Karpas-422 (cell line): ENCODE data around the gene UBXN10. TPM values are rescaled to one million over a fixed set of nuclear protein-coding genes. Genes with fewer than 3 reads are reported as not detected.

Source experiments
- DNase-seq: peaks from one replicate; pipeline ENCODE4 v3.0.0-alpha.2; 2015
- H2AFZ ChIP-seq: fragments of 200-600 bp; sonication (generic); 2 replicates; pipeline ENCODE4 v1.6.1; 2014; ENCODE audit warnings: antibody characterized with exemption, low read length, mixed read lengths
- H3K27ac ChIP-seq: fragments of 200-600 bp; sonication (generic); 2 replicates; pipeline ENCODE4 v1.5.1; 2014; ENCODE audit warnings: mild to moderate bottlenecking, low read length, moderate library complexity
- H3K27me3 ChIP-seq: fragments of 200-600 bp; sonication (generic); 2 replicates; pipeline ENCODE4 v1.6.1; 2014; ENCODE audit warnings: low read length, mixed read lengths
- H3K36me3 ChIP-seq: fragments of 200-600 bp; sonication (generic); 2 replicates; pipeline ENCODE4 v1.6.1; 2014; ENCODE audit warnings: low read length, mixed read lengths; ENCODE audit not compliant: insufficient read depth
- H3K4me1 ChIP-seq: fragments of 200-600 bp; sonication (generic); 2 replicates; pipeline ENCODE4 v1.6.1; 2014; ENCODE audit warnings: mild to moderate bottlenecking, low read length, mixed read lengths
- H3K4me2 ChIP-seq: fragments of 200-600 bp; sonication (generic); 2 replicates; pipeline ENCODE4 v1.6.1; 2014; ENCODE audit warnings: low read length, low read depth, mild to moderate bottlenecking; ENCODE audit not compliant: poor library complexity, severe bottlenecking
- H3K4me3 ChIP-seq: fragments of 200-600 bp; sonication (generic); 2 replicates; pipeline ENCODE4 v1.5.1; 2014; ENCODE audit warnings: mild to moderate bottlenecking, antibody characterized with exemption, low read length, mixed read lengths
- H3K79me2 ChIP-seq: fragments of 200-600 bp; sonication (generic); 2 replicates; pipeline ENCODE4 v1.6.1; 2014; ENCODE audit warnings: mild to moderate bottlenecking, low read length, mixed read lengths
- H3K9ac ChIP-seq: fragments of 200-600 bp; sonication (generic); 2 replicates; pipeline ENCODE4 v1.6.0; 2014; ENCODE audit warnings: low read length
- H3K9me2 ChIP-seq: fragments of 200-600 bp; sonication (generic), shearing (Covaris generic); replicated peaks from 2 replicates; pipeline ENCODE4 v1.6.0; 2014; ENCODE audit warnings: mild to moderate bottlenecking, low read length, moderate library complexity; ENCODE audit not compliant: insufficient read depth
- H3K9me3 ChIP-seq: fragments of 300-700, 200-600 bp; sonication (generic); 2 replicates; pipeline ENCODE4 v1.6.1; 2014; ENCODE audit warnings: low read length, mixed read lengths
- H4K20me1 ChIP-seq: fragments of 200-600 bp; sonication (generic); 2 replicates; pipeline ENCODE4 v1.6.1; 2014; ENCODE audit warnings: mild to moderate bottlenecking, antibody characterized with exemption, low read length, low read depth; ENCODE audit not compliant: insufficient read depth
- total RNA-seq: library from RNA; depleted of rRNA; stranded (reverse); fragments of >200 nt; shearing (Covaris generic); gene quantifications from 2 replicates; pipeline ENCODE4 v1.2.3, GENCODE V29; 2014; ENCODE audit warnings: low replicate concordance

The UBXN10 gene
- total RNA-seq, 1 experiment from 2014 or later = not detected

DNA sequence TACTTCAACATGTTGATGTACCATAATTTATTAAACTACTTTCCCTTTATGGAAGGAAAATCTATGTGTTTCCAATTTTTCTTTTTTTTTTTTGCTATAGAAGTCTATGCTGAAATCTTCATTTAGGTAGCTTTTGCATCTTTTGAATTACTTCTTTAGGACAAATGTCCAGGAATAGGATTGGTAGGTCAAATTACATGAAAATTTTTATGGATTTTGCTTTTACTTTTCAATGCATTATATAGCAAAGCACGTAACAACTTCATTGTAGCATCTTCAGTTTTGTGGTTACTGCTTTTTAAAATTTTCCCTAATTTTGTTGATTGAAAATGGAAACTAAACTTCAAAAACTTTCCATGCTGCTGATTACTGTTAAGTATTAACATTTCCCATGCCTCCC, 12.4 kb downstream of the UBXN10 start:
- Histone ChIP-seq H3K36me3 (no peaks in the 10 kb centered on the region), H2AFZ (no peak overlapping the region), H3K79me2 (no peaks in the 10 kb centered on the region), H3K9me3 (no peaks in the 10 kb centered on the region), H3K4me2 (no peak overlapping the region), H3K9me2 (no peaks in the 10 kb centered on the region), H3K27ac (no peak overlapping the region), H3K9ac (no peak overlapping the region), H4K20me1 (no peaks in the 10 kb centered on the region), H3K4me3 (no peak overlapping the region), H3K4me1 (peaks cover 11% of the 10 kb centered on the region), H3K27me3 (no peaks in the 10 kb centered on the region)
- DNase-seq = no peak

DNA sequence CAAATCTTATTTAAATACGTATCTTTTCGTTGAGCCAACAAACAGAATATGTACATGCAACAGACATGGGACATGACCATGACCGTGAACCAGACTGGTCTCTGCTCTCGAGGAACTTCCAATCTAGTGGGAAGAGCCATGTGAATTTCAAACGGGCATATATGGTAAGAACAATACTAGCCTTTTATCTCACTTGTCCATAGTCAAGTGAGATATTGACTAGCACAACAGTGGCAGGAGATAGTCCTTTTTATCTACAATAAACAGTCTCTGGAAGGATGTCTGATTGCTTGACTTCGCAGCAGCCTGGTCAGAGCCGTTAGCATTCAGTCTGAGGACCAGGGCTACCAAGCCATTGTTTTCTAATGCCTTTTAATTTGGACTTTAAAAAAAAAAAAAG, 13.0 kb downstream of the UBXN10 start:
- Histone ChIP-seq H4K20me1 (no peaks in the 10 kb centered on the region), H3K9me3 (no peaks in the 10 kb centered on the region), H2AFZ (no peak overlapping the region), H3K9ac (no peak overlapping the region), H3K36me3 (no peaks in the 10 kb centered on the region), H3K79me2 (no peaks in the 10 kb centered on the region), H3K4me1 (peaks cover 11% of the 10 kb centered on the region), H3K27me3 (no peaks in the 10 kb centered on the region), H3K27ac (no peak overlapping the region), H3K9me2 (no peaks in the 10 kb centered on the region), H3K4me2 (no peak overlapping the region), H3K4me3 (no peak overlapping the region)
- DNase-seq = no peak

DNA sequence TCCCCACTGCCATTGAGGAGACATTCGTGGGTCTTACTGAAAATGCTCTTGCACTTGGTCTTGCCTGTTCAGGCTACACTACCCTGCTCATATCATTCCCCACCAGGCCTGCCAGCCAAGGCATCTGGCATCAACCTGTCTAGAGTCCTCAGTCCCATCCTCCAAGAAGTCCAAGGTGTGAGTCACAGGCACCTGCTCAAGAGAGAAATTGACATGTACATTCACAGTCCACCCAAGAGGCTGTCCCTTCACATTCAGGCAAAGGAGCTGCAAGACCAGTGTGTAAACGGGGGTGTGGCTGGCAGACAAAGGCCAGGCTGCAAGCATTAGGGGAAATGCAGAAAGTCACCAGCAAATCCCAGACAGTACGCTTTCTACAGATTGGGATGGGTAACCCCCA, 13.5 kb downstream of the UBXN10 start:
- Histone ChIP-seq H3K36me3 (no peaks in the 10 kb centered on the region), H3K27ac (no peak overlapping the region), H4K20me1 (no peaks in the 10 kb centered on the region), H3K4me2 (no peak overlapping the region), H3K9me3 (no peaks in the 10 kb centered on the region), H3K4me1 (peaks cover 8% of the 10 kb centered on the region), H3K79me2 (no peaks in the 10 kb centered on the region), H3K9me2 (no peaks in the 10 kb centered on the region), H3K9ac (no peak overlapping the region), H3K27me3 (no peaks in the 10 kb centered on the region), H3K4me3 (no peak overlapping the region), H2AFZ (no peak overlapping the region)
- no peak for DNase-seq

DNA sequence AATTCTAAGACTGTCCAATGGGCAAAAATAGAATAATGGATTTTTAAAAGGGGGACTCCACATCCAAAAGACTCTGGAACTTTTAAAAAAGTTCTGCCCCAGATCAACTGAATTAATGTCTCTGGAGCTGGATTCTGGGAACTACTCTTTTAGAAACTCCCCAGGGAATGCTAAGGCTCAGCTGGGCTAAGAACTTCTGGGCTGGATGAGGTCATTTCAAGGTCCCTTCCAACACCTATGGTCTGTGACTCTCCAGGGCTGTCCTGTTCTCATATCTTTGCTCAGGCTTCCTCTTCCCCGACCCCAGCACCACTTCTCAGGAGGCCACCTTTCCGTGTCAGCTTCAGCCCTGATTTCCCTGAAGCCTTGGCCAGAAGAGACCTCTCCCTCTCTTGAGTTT, 13.9 kb downstream of the UBXN10 start:
- H3K9me2 ChIP-seq = no peaks in the 10 kb centered on the region
- no peaks in the 10 kb centered on the region for H3K9me3 ChIP-seq
- H2AFZ ChIP-seq = no peak overlapping the region
- H4K20me1 ChIP-seq = no peaks in the 10 kb centered on the region
- H3K79me2 ChIP-seq = no peaks in the 10 kb centered on the region
- H3K4me2 ChIP-seq = no peak overlapping the region
- no peaks in the 10 kb centered on the region for H3K36me3 ChIP-seq
- no peak overlapping the region for H3K9ac ChIP-seq
- no peak for DNase-seq
- H3K27ac ChIP-seq = no peak overlapping the region
- peaks cover 3% of the 10 kb centered on the region for H3K4me1 ChIP-seq
- no peak overlapping the region for H3K4me3 ChIP-seq
- no peaks in the 10 kb centered on the region for H3K27me3 ChIP-seq

DNA sequence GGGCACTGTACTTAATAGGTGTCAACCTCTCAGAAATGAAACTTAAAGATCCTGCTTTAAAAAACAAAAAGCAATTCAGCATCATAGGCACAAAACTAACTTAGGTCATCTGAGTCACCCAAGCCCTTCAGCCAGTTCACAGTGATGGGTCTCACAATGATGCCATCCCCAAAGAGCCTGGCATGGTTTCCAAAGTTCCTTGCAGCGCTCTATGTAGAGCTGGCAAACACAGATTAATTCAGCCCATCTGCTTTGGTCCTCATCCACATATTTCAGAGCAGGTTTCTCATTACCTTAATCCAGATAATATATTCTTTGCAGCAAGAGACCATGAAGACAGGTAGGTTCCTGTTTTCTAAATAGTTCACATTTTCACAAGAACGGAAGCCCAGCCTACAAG, 15.1 kb downstream of the UBXN10 start:
- Histone ChIP-seq H3K79me2 (no peaks in the 10 kb centered on the region), H3K4me3 (no peak overlapping the region), H2AFZ (no peak overlapping the region), H3K27me3 (no peaks in the 10 kb centered on the region), H3K27ac (no peak overlapping the region), H3K4me1 (no peaks in the 10 kb centered on the region), H3K9me2 (no peaks in the 10 kb centered on the region), H3K36me3 (no peaks in the 10 kb centered on the region), H3K4me2 (no peak overlapping the region), H3K9ac (no peak overlapping the region), H4K20me1 (no peaks in the 10 kb centered on the region), H3K9me3 (no peaks in the 10 kb centered on the region)
- DNase-seq = no peak

DNA sequence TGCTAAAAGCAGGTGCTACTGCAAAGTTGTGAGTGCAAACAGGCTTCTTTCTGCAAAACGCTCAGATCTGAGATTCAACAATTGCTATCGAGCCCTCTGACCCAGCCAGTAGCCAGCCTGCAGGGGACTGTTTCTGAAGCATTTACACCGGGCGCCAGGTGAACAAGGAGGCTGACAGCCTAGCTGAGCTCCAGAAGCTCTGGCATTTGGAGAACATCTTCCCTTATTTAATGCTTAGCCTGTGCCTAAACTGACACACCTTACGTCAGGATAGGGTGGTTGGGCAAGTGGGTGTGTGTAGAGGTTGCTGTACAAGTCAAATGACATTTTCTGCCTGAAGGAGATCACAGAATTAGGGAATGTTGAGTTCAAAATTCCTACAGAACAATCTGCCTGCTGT, 16.3 kb downstream of the UBXN10 start:
- Histone ChIP-seq H3K27ac (no peak overlapping the region), H3K9ac (no peak overlapping the region), H3K36me3 (no peaks in the 10 kb centered on the region), H3K9me2 (no peaks in the 10 kb centered on the region), H4K20me1 (no peaks in the 10 kb centered on the region), H3K79me2 (no peaks in the 10 kb centered on the region), H2AFZ (no peak overlapping the region), H3K4me3 (no peak overlapping the region), H3K4me2 (no peak overlapping the region), H3K4me1 (no peaks in the 10 kb centered on the region), H3K9me3 (no peaks in the 10 kb centered on the region), H3K27me3 (no peaks in the 10 kb centered on the region)
- DNase-seq = no peak

DNA sequence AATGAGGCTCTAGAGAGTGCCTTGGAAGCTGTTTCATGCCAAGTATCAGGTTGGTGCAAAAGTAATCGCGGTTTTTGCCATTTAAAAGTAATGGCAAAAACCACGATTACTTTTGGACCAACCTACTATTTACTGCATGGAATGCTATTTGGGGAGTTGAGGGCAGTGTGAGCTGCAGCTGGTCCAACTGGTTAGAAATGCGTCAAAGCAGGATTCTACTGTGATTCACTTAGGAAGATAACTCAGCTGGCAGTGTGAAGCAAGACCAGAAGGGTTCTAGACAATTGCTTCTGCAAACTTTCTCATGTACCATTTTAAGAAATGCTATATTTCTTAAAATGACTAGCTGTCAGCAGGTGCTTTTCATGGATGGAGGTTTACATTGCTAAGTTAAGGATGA, 21.6 kb downstream of the UBXN10 start:
- H3K27me3 ChIP-seq = no peaks in the 10 kb centered on the region
- no peak for DNase-seq
- H4K20me1 ChIP-seq = no peaks in the 10 kb centered on the region
- no peak overlapping the region for H3K4me3 ChIP-seq
- no peaks in the 10 kb centered on the region for H3K9me2 ChIP-seq
- no peak overlapping the region for H3K9ac ChIP-seq
- H3K4me1 ChIP-seq = peaks cover 3% of the 10 kb centered on the region
- H3K27ac ChIP-seq = no peak overlapping the region
- no peaks in the 10 kb centered on the region for H3K79me2 ChIP-seq
- no peak overlapping the region for H3K4me2 ChIP-seq
- no peak overlapping the region for H2AFZ ChIP-seq
- H3K36me3 ChIP-seq = no peaks in the 10 kb centered on the region
- H3K9me3 ChIP-seq = no peaks in the 10 kb centered on the region

DNA sequence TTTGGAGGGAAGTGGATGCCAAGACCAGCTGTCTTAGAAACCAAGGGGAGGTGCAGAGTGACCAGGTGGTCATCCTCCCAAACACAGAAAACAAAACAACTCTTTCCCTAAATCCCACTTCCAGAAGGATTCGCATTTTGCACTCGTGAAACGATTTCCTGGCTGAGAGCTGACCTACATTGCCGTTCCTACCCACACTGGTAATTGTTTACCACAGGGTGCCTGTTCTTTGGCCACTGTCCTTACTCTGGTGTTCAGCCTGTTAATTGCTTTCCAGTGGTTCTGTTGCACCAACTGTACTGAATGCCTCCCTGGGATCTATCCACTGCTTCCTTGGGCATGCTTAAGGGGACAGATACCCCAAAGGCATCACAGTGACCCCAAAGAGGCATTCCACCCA, 23.6 kb downstream of the UBXN10 start:
- Histone ChIP-seq H3K4me2 (no peak overlapping the region), H3K9ac (no peak overlapping the region), H3K79me2 (no peaks in the 10 kb centered on the region), H3K9me3 (no peaks in the 10 kb centered on the region), H3K4me1 (peaks cover 12% of the 10 kb centered on the region), H2AFZ (no peak overlapping the region), H3K36me3 (no peaks in the 10 kb centered on the region), H3K9me2 (no peaks in the 10 kb centered on the region), H3K4me3 (no peak overlapping the region), H4K20me1 (no peaks in the 10 kb centered on the region), H3K27ac (no peak overlapping the region), H3K27me3 (no peaks in the 10 kb centered on the region)
- DNase-seq = no peak
